ENCODE data around the gene FAM3C.

The FAM3C gene

GRCh38 chr7:121390617-121391016, 5.5 kb downstream of the FAM3C start:
- H3K9ac ChIP-seq (ENCODE audit: low read length) = no peak overlapping the region
- H2AFZ ChIP-seq (ENCODE audit: low read length) = no peak overlapping the region
- H3K27ac ChIP-seq (ENCODE audit: low read length) = no peak overlapping the region
- H3F3A ChIP-seq (ENCODE audit: insufficient read depth, low read length) = peaks cover 21% of the 10 kb centered on the region
- no peaks in the 10 kb centered on the region for H3K9me2 ChIP-seq (replicated peaks; ENCODE audit: insufficient read depth, low read length)
- no peak for TF ChIP-seq EZH2phosphoT487 (IDR thresholded peaks at IDR 0.05; ENCODE audit: low read length)
- TF ChIP-seq CTCF (IDR thresholded peaks at IDR 0.05; ENCODE audit: low read length) = no peak
- TF ChIP-seq EZH2 (optimal IDR thresholded peaks at IDR 0.05; ENCODE audit: low read depth, low read length) = no peak
- no peak overlapping the region for H3K4me3 ChIP-seq (ENCODE audit: low read length)
- H3K79me2 ChIP-seq (ENCODE audit: low read length) = peaks cover 99% of the 10 kb centered on the region
- no peak overlapping the region for H3K4me2 ChIP-seq (ENCODE audit: low read depth, low read length)
- H3K9me3 ChIP-seq (replicated peaks; ENCODE audit: insufficient read depth, low read length) = no peaks in the 10 kb centered on the region
- peaks cover 29% of the 10 kb centered on the region for H3K4me1 ChIP-seq (ENCODE audit: low read length)
- no peak for DNase-seq
- 0 out of 2 replicates have a peak, but pooled peaks cover 7% of the 10 kb centered on the region for H4K20me1 ChIP-seq (ENCODE audit: insufficient read depth, low read length)
- no peaks in the 10 kb centered on the region for H3K27me3 ChIP-seq (replicated peaks; ENCODE audit: insufficient read depth, low read length)
- peaks cover 6% of the 10 kb centered on the region; the same call in 1 of the 2 replicates for H3K36me3 ChIP-seq (replicated peaks; ENCODE audit: insufficient read depth, low read length)

- 0 out of 2 replicates have a peak, but pooled peaks cover 10% of the 10 kb centered on the region for H4K20me1 ChIP-seq (ENCODE audit: insufficient read depth, low read length)
- H3K4me3 ChIP-seq (ENCODE audit: low read length) = no peak overlapping the region
- H3K27ac ChIP-seq (ENCODE audit: low read length) = no peak overlapping the region
- no peak for DNase-seq
- H3K79me2 ChIP-seq (ENCODE audit: low read length) = peaks cover 99% of the 10 kb centered on the region
- H3K9me2 ChIP-seq (replicated peaks; ENCODE audit: insufficient read depth, low read length) = no peaks in the 10 kb centered on the region
- peaks cover 18% of the 10 kb centered on the region for H3F3A ChIP-seq (ENCODE audit: insufficient read depth, low read length)
- H3K4me1 ChIP-seq (ENCODE audit: low read length) = peaks cover 34% of the 10 kb centered on the region
- no peaks in the 10 kb centered on the region for H3K27me3 ChIP-seq (replicated peaks; ENCODE audit: insufficient read depth, low read length)
- H3K4me2 ChIP-seq (ENCODE audit: low read depth, low read length) = no peak overlapping the region
- H3K36me3 ChIP-seq (replicated peaks; ENCODE audit: insufficient read depth, low read length) = peaks cover 6% of the 10 kb centered on the region; the same call in 1 of the 2 replicates
- H3K9me3 ChIP-seq (replicated peaks; ENCODE audit: insufficient read depth, low read length) = no peaks in the 10 kb centered on the region
- no peak overlapping the region for H3K9ac ChIP-seq (ENCODE audit: low read length)
- no peak overlapping the region for H2AFZ ChIP-seq (ENCODE audit: low read length)
- TF ChIP-seq EZH2phosphoT487 (IDR thresholded peaks at IDR 0.05; ENCODE audit: low read length) = no peak
- TF ChIP-seq CTCF (IDR thresholded peaks at IDR 0.05; ENCODE audit: low read length) = no peak
- no peak for TF ChIP-seq EZH2 (optimal IDR thresholded peaks at IDR 0.05; ENCODE audit: low read depth, low read length)
These were observed 6.0 kb downstream of the FAM3C start for GRCh38 chr7:121390109-121390508.

GRCh38 chr7:121388950-121389349, 7.2 kb downstream of the FAM3C start:
- peaks cover 10% of the 10 kb centered on the region; the same call in 1 of the 2 replicates for H4K20me1 ChIP-seq (ENCODE audit: insufficient read depth, low read length)

More at GRCh38 chr7:121388950-121389349, 7.2 kb downstream of the FAM3C start:
- H3F3A ChIP-seq (ENCODE audit: insufficient read depth, low read length) = peaks cover 10% of the 10 kb centered on the region
- H3K4me3 ChIP-seq (ENCODE audit: low read length) = no peak overlapping the region
- H3K4me1 ChIP-seq (ENCODE audit: low read length) = peaks cover 33% of the 10 kb centered on the region
- H2AFZ ChIP-seq (ENCODE audit: low read length) = no peak overlapping the region
- peaks cover 99% of the 10 kb centered on the region for H3K79me2 ChIP-seq (ENCODE audit: low read length)
- H3K9ac ChIP-seq (ENCODE audit: low read length) = no peak overlapping the region
- H3K9me3 ChIP-seq (replicated peaks; ENCODE audit: insufficient read depth, low read length) = no peaks in the 10 kb centered on the region
- H3K27me3 ChIP-seq (replicated peaks; ENCODE audit: insufficient read depth, low read length) = no peaks in the 10 kb centered on the region
- no peak for DNase-seq
- H3K36me3 ChIP-seq (replicated peaks; ENCODE audit: insufficient read depth, low read length) = peaks cover 6% of the 10 kb centered on the region; the same call in 1 of the 2 replicates
- TF ChIP-seq EZH2 (optimal IDR thresholded peaks at IDR 0.05; ENCODE audit: low read depth, low read length) (no peak), EZH2phosphoT487 (IDR thresholded peaks at IDR 0.05; ENCODE audit: low read length) (no peak), CTCF (IDR thresholded peaks at IDR 0.05; ENCODE audit: low read length) (no peak)
- no peak overlapping the region for H3K27ac ChIP-seq (ENCODE audit: low read length)
- no peaks in the 10 kb centered on the region for H3K9me2 ChIP-seq (replicated peaks; ENCODE audit: insufficient read depth, low read length)
- H3K4me2 ChIP-seq (ENCODE audit: low read depth, low read length) = no peak overlapping the region

All from MM.1S (cell line).